NCI-H748 (cell line): ENCODE data around the gene TNFAIP3.

Experiments used
- DNase-seq: peaks from one replicate; lab custom pipeline; 2025; ENCODE audit not compliant: unreplicated experiment; lab: John Stamatoyannopoulos, UW

The TNFAIP3 gene

GRCh38 chr6:137896647-137897046, 29.6 kb downstream of the TNFAIP3 start:
- no peak for DNase-seq

- DNase-seq, result no peak
These were observed 33.8 kb downstream of the TNFAIP3 start for GRCh38 chr6:137900815-137901214.

- no peak for DNase-seq
These were observed 34.4 kb downstream of the TNFAIP3 start for GRCh38 chr6:137901454-137901853.

GRCh38 chr6:137902699-137903098, 35.6 kb downstream of the TNFAIP3 start:
- no peak for DNase-seq

GRCh38 chr6:137903274-137903932, 36.3 kb downstream of the TNFAIP3 start:
- DNase-seq, result no peak

- no peak for DNase-seq
These were observed 37.1 kb downstream of the TNFAIP3 start for GRCh38 chr6:137903933-137904821.

GRCh38 chr6:137904822-137905617, 38.0 kb downstream of the TNFAIP3 start:
- DNase-seq, result no peak

GRCh38 chr6:137906020-137906472, 39.0 kb downstream of the TNFAIP3 start:
- no peak for DNase-seq

GRCh38 chr6:137907170-137907569, 40.1 kb downstream of the TNFAIP3 start:
- no peak for DNase-seq

- no peak for DNase-seq
These were observed 42.5 kb downstream of the TNFAIP3 start for GRCh38 chr6:137909533-137909932.

GRCh38 chr6:137910424-137910834, 43.4 kb downstream of the TNFAIP3 start:
- no peak for DNase-seq

- no peak for DNase-seq
These were observed 43.9 kb downstream of the TNFAIP3 start for GRCh38 chr6:137910843-137911456.

GRCh38 chr6:137911675-137912191, 44.7 kb downstream of the TNFAIP3 start:
- no peak for DNase-seq

GRCh38 chr6:137912813-137913212, 45.8 kb downstream of the TNFAIP3 start:
- no peak for DNase-seq

- DNase-seq, result no peak
These were observed 46.4 kb downstream of the TNFAIP3 start for GRCh38 chr6:137913434-137913833.

GRCh38 chr6:137913996-137914529, 47.0 kb downstream of the TNFAIP3 start:
- no peak for DNase-seq

GRCh38 chr6:137914530-137915193, 47.6 kb downstream of the TNFAIP3 start:
- no peak for DNase-seq

GRCh38 chr6:137915790-137916189, 48.7 kb downstream of the TNFAIP3 start:
- DNase-seq, result no peak

GRCh38 chr6:137917551-137918325, 50.7 kb downstream of the TNFAIP3 start:
- DNase-seq, result no peak
